DND-41 (cell line): ENCODE measurements around the gene PGBD2.

Source experiments
- EZH2 ChIP-seq: IDR thresholded peaks from 3 replicates; pipeline ENCODE4 v1.6.1; 2012; ENCODE audit warnings: borderline replicate concordance, low read depth, mild to moderate bottlenecking, moderate library complexity, low read length, inconsistent platforms; ENCODE audit not compliant: severe bottlenecking
- TF ChIP-seq, protein P1 (sequence below): IDR thresholded peaks from 2 replicates; pipeline ENCODE4 v1.5.1; 2012; ENCODE audit warnings: borderline replicate concordance, low read length, moderate library complexity, mild to moderate bottlenecking; ENCODE audit not compliant: poor library complexity, severe bottlenecking; ENCODE audit errors: extremely low read depth

DNA sequence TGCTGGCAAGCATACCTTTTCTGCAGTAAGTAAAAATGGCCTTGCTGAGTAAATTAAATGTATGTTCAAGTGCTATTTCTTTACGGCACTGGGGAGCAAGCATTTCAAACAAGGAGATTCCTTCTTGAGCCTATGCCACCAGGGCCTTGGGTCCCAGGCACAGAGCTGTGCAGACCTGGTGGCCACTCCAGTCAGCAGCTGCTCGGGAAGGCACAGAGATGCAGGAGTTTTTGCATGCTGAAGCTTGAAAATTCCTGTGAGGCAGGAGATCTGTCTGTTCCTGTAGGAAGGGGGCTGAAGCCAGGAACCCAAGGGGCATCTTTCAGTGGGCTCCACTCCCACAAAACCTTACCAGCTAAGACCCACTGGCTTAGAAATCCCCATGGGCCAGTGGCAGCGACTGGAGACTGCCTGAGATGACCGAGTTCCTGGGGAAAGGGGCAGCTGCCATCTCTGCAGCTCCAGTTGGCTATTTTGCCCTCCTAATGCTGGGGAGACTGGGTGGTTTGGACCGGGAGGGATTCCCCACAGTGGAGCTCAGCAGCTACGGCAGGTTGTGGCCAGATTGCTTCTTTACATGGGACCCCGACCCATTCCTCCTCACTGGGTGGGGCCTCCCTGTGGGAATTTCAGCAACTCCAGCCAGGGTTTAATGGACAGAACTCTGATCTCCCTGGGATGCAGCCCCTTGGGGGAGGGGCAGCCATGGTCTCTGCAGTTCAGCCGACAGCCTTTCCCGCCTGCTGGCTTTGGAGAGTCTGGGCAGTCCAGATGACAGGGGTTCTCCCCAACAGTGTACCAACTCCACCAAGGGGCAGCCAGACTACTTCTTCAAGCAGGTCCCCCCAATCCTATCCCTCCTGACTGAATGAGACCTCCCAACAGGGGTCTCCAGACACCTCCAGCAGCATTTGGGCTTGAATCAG is 8.4 kb upstream of the PGBD2 start:
- TF ChIP-seq, protein P1, sequence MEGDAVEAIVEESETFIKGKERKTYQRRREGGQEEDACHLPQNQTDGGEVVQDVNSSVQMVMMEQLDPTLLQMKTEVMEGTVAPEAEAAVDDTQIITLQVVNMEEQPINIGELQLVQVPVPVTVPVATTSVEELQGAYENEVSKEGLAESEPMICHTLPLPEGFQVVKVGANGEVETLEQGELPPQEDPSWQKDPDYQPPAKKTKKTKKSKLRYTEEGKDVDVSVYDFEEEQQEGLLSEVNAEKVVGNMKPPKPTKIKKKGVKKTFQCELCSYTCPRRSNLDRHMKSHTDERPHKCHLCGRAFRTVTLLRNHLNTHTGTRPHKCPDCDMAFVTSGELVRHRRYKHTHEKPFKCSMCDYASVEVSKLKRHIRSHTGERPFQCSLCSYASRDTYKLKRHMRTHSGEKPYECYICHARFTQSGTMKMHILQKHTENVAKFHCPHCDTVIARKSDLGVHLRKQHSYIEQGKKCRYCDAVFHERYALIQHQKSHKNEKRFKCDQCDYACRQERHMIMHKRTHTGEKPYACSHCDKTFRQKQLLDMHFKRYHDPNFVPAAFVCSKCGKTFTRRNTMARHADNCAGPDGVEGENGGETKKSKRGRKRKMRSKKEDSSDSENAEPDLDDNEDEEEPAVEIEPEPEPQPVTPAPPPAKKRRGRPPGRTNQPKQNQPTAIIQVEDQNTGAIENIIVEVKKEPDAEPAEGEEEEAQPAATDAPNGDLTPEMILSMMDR: no peak
- no peak for TF ChIP-seq EZH2
